Hematopoietic multipotent progenitor cell treated with erythropoietin and hydrocortisone succinate and interleukin-3 and kit ligand, for 4 days (in vitro differentiated cells): ENCODE data around the gene ATXN10.
"Not testable (repeated sequence)": the region's sequence is repeated elsewhere in the genome, so short reads cannot be mapped to it uniquely, and the experiment has no call there.

Source experiments
- DNase-seq: peaks from one replicate; pipeline ENCODE4 v3.0.0-alpha.2; 2015

Gene ATXN10

GRCh38 chr22:45714390-45714789 is 42.8 kb downstream of the ATXN10 start:
- DNase-seq = not testable (repeated sequence)

- no peak for DNase-seq
These were observed 46.2 kb downstream of the ATXN10 start for GRCh38 chr22:45717789-45718188.

DNA sequence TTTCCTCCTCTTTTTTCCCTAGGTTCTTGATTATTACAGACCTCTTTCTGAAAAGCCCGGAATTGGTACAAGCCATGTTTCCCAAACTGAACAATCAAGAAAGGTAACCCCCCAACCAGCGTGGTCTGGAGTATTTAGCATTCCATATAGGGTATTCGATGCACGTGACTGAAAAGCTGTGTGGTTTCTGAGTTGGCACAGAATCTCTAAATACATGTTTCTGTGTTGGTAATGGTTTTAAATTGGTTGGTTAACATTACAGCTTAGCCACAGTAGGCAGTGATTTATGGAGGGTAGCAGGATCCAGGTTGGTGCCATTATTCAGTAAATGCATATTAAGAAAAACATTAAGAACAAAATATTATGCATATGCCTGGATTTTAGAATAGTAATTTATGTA is 46.8 kb downstream of the ATXN10 start:
- no peak for DNase-seq

DNA sequence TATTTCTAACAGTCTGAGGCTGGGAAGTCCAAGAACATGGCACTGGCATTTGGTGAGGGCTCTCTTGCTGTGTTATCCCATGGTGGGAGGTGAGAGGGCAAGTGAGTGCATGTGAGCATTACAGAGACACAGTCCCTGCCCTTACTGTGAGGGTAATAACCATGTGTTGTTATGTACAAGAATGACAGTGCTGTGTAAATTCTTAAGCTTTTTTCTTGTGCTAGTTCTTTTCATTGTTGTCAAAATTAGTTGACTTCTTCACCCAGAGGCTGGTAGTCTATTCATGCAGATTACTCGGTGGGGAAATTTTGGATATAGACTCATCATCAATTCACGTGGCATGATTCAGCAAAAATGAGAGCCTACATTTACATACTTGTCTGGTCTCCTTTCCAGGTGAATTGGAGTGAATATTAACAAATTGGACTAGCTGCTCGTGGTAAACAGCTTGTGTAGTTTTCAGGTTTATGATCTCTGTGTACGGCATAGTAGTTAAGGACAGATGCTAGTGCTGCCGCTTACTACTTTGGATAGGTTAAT is 49.3 kb downstream of the ATXN10 start:
- DNase-seq = no peak

GRCh38 chr22:45722006-45722405 is 50.4 kb downstream of the ATXN10 start:
- no peak for DNase-seq

- DNase-seq = no peak
These were observed 54.4 kb downstream of the ATXN10 start for GRCh38 chr22:45726081-45726480.

DNA sequence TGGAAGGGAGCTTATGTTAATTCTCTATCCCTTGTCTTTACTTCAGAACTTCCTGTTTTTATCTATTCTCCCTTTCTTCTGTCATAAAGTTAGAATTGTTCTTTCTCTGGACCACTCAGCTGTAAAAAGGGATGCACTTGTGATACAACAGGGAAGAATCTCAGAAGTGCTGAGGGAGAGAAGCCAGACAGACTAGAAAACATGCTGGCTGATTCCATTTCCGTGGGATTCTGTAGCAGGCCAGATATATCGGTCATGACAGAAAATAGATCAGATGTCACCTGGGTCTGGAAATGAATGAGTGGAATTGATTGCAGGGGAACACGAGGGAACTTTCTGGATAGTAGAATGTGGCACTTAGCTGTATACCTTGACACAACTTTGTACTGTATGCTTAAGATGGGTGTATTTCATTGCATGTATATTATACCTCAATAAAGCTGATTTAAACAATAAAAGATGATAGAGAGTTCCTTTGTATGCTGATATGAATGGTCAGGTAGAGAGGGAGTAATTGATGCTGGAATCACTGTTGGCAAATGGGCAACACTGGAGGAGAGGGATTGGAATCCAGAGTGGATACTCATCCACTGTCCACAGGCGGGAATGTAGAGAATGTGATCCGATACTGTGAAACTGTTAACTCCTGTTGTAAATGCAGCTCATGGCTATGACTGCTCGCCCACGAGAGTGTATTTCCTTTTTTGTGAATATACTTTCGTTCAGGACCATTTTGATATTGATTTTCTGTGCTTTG is 59.6 kb downstream of the ATXN10 start:
- no peak for DNase-seq

DNA sequence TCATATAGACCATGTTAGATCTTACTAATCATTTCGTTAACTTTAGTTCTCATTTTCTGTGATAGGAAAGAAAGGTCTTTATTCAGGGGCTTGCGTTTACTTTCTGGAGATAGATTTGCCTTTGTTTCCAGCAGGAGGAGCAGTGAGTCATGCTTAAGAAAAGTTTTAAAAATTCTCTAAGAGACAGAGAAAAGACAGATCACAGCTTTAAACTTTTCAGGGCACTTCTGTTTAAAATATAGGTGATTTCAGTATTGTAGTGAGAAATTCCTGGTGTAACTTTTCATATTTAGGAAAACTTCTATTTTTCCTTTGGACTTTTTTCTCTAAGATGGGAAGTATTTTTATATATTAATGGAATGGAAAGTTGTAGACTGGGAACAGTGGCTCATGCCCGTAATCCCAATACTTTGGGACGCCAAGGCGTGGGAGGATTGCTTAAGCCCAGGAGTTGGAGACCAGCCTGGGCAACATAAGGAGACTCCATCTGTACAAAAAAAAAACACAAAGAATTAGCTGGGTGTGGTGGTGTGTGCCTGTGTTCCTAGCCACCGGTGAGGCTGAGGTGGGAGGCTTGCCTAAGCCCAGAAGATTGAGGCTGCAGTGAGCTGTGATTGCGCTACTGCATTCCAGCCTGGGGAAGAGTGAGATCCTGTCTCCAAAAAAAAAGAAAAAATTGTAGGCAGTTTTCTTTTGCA is 60.3 kb downstream of the ATXN10 start:
- DNase-seq = peak; percentile 24

DNA sequence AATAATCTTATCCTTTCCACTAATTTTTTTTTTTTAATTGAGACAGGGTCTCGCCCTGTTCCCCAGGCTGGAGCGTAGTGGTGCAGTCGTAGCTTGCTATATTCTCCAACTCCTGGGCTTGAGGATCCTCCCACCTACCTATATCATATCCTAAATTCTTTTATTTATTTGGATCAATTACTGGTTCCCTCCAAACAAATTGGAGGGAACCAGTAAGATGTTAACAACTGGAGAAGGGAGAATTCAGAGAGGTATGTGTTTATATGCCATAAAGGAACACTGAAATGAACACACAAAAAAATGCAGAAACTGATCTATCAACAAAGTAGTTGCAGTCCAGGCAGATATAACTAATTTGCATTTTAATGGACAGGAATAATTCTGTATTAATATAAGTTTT is 63.6 kb downstream of the ATXN10 start:
- no peak for DNase-seq

- no peak for DNase-seq
These were observed 66.6 kb downstream of the ATXN10 start for GRCh38 chr22:45738206-45738605.

- no peak for DNase-seq
These were observed 68.6 kb downstream of the ATXN10 start for GRCh38 chr22:45740236-45740635.

GRCh38 chr22:45742866-45743450 is 71.3 kb downstream of the ATXN10 start:
- DNase-seq = peak; percentile 68

DNA sequence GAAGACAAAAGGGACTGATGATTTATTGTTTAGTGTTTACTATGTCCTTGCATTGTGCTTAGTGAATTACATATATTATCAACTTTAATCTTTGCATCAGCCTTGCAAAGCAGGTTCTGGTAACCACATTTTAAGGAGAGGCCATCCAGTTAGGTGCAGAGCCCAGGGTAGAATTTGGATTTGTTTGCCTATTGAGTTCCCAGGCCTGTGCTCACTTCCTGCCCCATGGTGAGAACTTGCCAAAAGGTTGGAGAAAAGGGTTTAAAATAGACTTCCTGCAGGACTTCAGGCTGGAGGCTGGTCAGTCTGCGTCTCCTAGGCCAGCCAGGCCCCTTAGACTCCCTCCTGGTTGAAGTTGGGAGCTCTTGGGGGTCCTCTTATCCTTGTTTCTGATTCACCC is 72.1 kb downstream of the ATXN10 start:
- DNase-seq = no peak

DNA sequence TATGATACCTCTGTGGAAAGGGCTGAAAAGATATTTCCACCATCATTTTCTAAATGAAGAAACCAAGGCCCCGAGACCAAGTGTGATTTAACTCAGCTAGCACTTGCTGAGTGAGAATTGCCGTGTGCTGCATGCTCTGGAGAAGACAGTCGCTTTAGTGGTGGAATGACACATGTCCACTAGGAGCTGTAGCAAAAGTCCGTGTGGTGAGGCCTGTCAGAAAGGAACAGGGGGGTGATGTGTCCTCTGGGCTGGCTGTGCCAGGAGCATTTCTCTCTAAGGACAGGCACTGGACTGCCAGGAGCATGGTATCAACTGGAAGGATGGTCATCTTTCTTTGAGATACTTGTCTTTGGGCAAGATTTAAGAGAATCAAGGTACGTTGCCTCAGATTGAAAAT is 72.8 kb downstream of the ATXN10 start:
- DNase-seq = no peak

- DNase-seq = no peak
These were observed 79.0 kb downstream of the ATXN10 start for GRCh38 chr22:45750626-45751025.

GRCh38 chr22:45752036-45752435 is 80.4 kb downstream of the ATXN10 start:
- DNase-seq = no peak

GRCh38 chr22:45754822-45755221 is 83.2 kb downstream of the ATXN10 start:
- no peak for DNase-seq

- DNase-seq = no peak
These were observed 84.9 kb downstream of the ATXN10 start for GRCh38 chr22:45756558-45756957.

DNA sequence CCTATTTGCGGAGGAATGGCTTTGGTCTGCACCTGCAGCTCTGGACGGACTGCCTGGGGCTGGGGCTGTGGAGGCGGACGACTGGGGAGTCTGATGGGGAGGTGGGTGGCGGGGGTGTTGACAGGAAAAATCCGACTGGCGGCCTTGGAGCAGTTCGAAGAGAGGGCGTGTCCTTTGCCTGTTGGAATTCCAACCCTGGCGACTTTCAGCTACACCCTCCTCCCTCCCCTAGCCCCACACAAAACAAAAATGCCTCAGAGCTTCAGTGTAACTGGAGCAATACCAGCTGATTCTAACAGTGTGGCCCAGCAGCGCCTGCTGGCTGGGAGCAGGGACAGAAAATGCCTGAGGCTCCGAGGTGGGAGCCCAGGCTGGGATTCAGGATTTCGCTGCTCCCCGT is 85.4 kb downstream of the ATXN10 start:
- no peak for DNase-seq

GRCh38 chr22:45757936-45758335 is 86.3 kb downstream of the ATXN10 start:
- DNase-seq = no peak

DNA sequence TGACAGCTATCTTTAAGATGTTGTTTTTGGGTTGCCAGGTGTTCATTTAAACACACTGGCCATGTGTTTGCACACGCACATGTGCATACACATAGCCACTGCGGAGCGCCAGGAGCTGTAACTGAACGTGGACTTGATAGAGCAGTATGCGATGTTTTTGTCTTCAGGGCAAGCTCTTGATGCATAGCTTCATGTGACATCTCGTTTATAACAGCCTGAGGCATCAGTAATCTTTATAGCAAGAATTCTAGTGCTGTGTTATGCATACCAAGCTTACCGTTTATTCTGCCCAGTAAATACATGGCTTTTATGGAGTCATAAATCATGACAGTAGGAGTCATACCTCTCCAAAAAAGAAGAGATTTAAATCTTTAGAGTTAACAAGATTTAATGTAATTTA is 87.0 kb downstream of the ATXN10 start:
- DNase-seq = no peak

DNA sequence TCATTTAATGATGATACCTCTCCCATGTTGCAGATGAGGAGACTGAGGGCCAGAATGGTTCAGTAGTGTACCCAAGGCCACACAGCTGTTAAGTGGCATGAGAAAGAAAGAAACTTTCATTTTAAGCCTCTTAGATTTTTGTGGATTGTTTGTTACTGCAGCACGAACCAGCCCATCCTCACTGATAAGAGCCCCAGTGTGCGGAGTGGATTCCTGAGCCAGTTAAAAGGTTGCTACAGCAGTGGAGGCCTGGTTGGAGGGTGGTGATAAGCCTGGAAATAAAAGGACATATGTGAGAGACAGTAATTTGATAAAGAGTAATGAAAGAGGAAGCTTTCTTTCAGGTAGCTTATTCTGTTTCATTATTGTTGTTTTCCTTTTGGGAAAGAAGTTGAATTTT is 89.0 kb downstream of the ATXN10 start:
- peak; percentile 62 for DNase-seq

DNA sequence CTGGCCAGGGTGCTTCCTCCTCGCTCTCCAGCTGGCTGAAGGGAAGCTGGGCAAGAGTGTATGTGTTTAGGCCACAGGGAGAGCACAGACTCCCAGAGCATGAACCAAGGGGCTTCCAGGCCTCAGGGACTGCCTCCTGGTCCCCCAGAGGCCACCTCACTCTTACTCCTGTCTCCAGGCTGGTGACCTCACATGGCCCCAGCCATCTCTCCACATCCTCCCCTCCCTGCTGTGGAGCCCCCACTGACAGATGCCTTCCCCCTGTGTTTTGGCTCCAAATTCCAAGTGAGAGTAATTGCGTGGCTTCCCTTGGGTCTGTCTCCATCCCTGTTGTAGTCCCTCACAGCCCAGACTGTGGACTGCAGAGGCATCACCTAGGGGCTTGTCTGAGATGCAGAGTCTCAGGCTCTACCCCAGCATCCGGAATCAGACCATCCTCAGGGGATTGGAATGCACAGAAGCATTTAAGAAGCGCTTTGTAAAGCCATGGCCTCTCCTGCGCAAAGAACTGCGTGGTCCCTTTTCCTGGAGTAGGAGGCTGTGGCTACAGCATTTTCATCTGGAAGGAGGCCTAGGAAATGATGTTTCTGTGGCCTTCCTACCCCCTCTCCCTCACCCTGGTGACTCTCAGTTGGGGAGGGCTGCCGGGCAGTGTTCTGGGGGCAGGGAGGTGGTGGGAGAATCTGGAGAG is 91.1 kb downstream of the ATXN10 start:
- DNase-seq = no peak
